ENCODE results near the gene VPS51. TPM values are rescaled to one million over a fixed set of nuclear protein-coding genes. Genes with fewer than 3 reads are reported as not detected.

The VPS51 gene
- total and polyA plus RNA-seq, 2 of the 4 experiments (the other 2 are of a cell fraction) = 56.3 to 113 TPM

DNA sequence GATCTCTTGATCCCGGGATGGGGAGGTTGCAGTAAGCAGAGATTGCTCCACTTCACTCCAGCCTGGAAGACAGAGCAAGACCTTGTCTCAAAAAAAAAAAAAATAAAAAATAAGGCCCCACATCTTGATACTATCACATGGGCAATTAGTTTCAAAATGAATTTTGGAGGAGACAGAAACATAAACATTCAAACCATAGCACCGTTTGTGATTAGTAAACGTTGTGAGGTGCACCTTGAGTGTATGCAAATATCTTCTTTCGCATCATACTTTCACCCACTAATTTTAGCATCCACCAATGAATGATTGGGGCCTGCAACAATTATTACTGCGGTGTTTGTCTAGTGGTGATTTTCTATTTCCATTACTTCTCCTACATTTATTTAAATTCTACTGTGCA, 63.0 kb downstream of the VPS51 start:
- Histone ChIP-seq H2BK20ac (ENCODE audit: low read depth, low read length) (no peak overlapping the region), H4K5ac (ENCODE audit: low read depth, low read length) (no peak overlapping the region), H3K27me3 (ENCODE audit: control insufficient read depth, insufficient read depth, low read length) (0 out of 2 replicates have a peak, but pooled peaks cover 2% of the 10 kb centered on the region), H4K20me1 (ENCODE audit: insufficient read depth, low read length) (no peaks in the 10 kb centered on the region), H2AK9ac (replicated peaks; ENCODE audit: low read depth, low read length, poor library complexity) (no peak overlapping the region), H3K4me3 (ENCODE audit: insufficient read depth, low read depth, low read length) (no peak overlapping the region), H3K23ac (ENCODE audit: low read depth, low read length) (no peak overlapping the region), H3K4me2 (ENCODE audit: low read depth, low read length) (no peak overlapping the region), H3K4me1 (ENCODE audit: control insufficient read depth, insufficient read depth, low read length) (no peaks in the 10 kb centered on the region), H2AFZ (replicated peaks; ENCODE audit: low read length, poor library complexity) (no peak overlapping the region), H4K8ac (ENCODE audit: low read depth in 2 of 2, low read length in 2 of 2) (no peak overlapping the region), H3K9me3 (ENCODE audit: control insufficient read depth, insufficient read depth, low read length) (no peaks in the 10 kb centered on the region), H3K79me1 (ENCODE audit: low read depth in 1 of 2, low read length in 2 of 2) (no peaks in the 10 kb centered on the region), H2BK120ac (ENCODE audit: low read depth, low read length) (no peak overlapping the region), H3K56ac (ENCODE audit: extremely low read depth, insufficient read depth, low read length) (no peak overlapping the region), H2BK5ac (ENCODE audit: low read depth, low read length, poor library complexity, severe bottlenecking) (no peak overlapping the region), H3K14ac (replicated peaks; ENCODE audit: low read depth, low read length) (no peak overlapping the region), H3K18ac (ENCODE audit: low read depth, low read length) (no peak overlapping the region), H3K36me3 (ENCODE audit: control insufficient read depth, insufficient read depth, low read length) (no peaks in the 10 kb centered on the region), H3K9ac (ENCODE audit: low read depth, low read length) (no peak overlapping the region), H3K4ac (ENCODE audit: low read depth, low read length) (no peak overlapping the region), H2BK15ac (ENCODE audit: low read depth, low read length) (no peak overlapping the region), H2AK5ac (ENCODE audit: low read depth, low read length) (no peak overlapping the region), H3K27ac (ENCODE audit: insufficient read depth, low read length) (no peak overlapping the region), H3K9me1 (ENCODE audit: insufficient read depth, low read length) (no peaks in the 10 kb centered on the region), H4K91ac (ENCODE audit: insufficient read depth, low read depth, low read length) (no peak overlapping the region)
- ChIA-PET CTCF (no interaction called here), POLR2A (ENCODE audit: unreplicated experiment) (no interaction called here)
- dilution Hi-C loops (cut with HindIII; ENCODE audit: low sequenced_read_pairs, unreplicated experiment) = no loop called here
- no peak for DNase-seq
- ATAC-seq (ENCODE audit: low read depth) = no peak
- WGBS, 2 experiments (ENCODE audit: extremely low coverage in 2 of 2, insufficient read length in 1 of 2) = no CpG with 5 or more reads among the region's 5 CpGs
- TF ChIP-seq RCOR1 (IDR thresholded peaks at IDR 0.05; ENCODE audit: insufficient replicate concordance, low read length) (no peak), MAZ (IDR thresholded peaks at IDR 0.05; ENCODE audit: borderline replicate concordance, low read depth, low read length) (no peak), BHLHE40 (IDR thresholded peaks at IDR 0.05; ENCODE audit: low read depth, low read length) (no peak), MAFK (IDR thresholded peaks at IDR 0.05; ENCODE audit: low read depth, low read length) (no peak), RFX5 (IDR thresholded peaks at IDR 0.05; ENCODE audit: low read depth, low read length) (no peak), CEBPB (IDR thresholded peaks at IDR 0.05; ENCODE audit: low read depth, low read length) (no peak), RAD21 (IDR thresholded peaks at IDR 0.05; ENCODE audit: low read length) (no peak)
- TF ChIP-seq, protein P1, sequence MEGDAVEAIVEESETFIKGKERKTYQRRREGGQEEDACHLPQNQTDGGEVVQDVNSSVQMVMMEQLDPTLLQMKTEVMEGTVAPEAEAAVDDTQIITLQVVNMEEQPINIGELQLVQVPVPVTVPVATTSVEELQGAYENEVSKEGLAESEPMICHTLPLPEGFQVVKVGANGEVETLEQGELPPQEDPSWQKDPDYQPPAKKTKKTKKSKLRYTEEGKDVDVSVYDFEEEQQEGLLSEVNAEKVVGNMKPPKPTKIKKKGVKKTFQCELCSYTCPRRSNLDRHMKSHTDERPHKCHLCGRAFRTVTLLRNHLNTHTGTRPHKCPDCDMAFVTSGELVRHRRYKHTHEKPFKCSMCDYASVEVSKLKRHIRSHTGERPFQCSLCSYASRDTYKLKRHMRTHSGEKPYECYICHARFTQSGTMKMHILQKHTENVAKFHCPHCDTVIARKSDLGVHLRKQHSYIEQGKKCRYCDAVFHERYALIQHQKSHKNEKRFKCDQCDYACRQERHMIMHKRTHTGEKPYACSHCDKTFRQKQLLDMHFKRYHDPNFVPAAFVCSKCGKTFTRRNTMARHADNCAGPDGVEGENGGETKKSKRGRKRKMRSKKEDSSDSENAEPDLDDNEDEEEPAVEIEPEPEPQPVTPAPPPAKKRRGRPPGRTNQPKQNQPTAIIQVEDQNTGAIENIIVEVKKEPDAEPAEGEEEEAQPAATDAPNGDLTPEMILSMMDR (conservative IDR thresholded peaks at IDR 0.05; ENCODE audit: low read depth, low read length) = no peak
- TF ChIP-seq, protein P2, sequence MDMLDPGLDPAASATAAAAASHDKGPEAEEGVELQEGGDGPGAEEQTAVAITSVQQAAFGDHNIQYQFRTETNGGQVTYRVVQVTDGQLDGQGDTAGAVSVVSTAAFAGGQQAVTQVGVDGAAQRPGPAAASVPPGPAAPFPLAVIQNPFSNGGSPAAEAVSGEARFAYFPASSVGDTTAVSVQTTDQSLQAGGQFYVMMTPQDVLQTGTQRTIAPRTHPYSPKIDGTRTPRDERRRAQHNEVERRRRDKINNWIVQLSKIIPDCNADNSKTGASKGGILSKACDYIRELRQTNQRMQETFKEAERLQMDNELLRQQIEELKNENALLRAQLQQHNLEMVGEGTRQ (IDR thresholded peaks at IDR 0.05; ENCODE audit: low read depth, low read length) = no peak
- no TSS peak for BruUV-seq (replicated peaks)
- intact Hi-C loops (cut with micrococcal nuclease) = no loop called here
- in situ Hi-C loops (cut with MboI; ENCODE audit: low sequenced_read_pairs) = no loop called here

Data from IMR-90 (cell line).